ENCODE measurements around the gene STAC3.
A peak's percentile ranks its signal among the peaks of the same experiment; 100 is the strongest.

The STAC3 gene

GRCh38 chr12:57233357-57234232, 17.4 kb downstream of the STAC3 start:
- Histone ChIP-seq H3K9me3 (no peaks in the 10 kb centered on the region), H3K36me3 (peaks cover 21% of the 10 kb centered on the region), H3K27ac (no peak overlapping the region), H3K27me3 (peaks cover 46% of the 10 kb centered on the region), H3K4me3 (ENCODE audit: low read depth in 1 of 2, low read length in 1 of 2) (no peak overlapping the region), H3K4me1 (ENCODE audit: control insufficient read depth in 1 of 2, insufficient read depth in 1 of 2, low read depth in 1 of 2, low read length in 1 of 2) (peaks cover 28 to 34% of the 10 kb centered on the region in 2 experiments)
- TF ChIP-seq, protein P1, sequence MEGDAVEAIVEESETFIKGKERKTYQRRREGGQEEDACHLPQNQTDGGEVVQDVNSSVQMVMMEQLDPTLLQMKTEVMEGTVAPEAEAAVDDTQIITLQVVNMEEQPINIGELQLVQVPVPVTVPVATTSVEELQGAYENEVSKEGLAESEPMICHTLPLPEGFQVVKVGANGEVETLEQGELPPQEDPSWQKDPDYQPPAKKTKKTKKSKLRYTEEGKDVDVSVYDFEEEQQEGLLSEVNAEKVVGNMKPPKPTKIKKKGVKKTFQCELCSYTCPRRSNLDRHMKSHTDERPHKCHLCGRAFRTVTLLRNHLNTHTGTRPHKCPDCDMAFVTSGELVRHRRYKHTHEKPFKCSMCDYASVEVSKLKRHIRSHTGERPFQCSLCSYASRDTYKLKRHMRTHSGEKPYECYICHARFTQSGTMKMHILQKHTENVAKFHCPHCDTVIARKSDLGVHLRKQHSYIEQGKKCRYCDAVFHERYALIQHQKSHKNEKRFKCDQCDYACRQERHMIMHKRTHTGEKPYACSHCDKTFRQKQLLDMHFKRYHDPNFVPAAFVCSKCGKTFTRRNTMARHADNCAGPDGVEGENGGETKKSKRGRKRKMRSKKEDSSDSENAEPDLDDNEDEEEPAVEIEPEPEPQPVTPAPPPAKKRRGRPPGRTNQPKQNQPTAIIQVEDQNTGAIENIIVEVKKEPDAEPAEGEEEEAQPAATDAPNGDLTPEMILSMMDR (IDR thresholded peaks at IDR 0.05) = no peak

DNA sequence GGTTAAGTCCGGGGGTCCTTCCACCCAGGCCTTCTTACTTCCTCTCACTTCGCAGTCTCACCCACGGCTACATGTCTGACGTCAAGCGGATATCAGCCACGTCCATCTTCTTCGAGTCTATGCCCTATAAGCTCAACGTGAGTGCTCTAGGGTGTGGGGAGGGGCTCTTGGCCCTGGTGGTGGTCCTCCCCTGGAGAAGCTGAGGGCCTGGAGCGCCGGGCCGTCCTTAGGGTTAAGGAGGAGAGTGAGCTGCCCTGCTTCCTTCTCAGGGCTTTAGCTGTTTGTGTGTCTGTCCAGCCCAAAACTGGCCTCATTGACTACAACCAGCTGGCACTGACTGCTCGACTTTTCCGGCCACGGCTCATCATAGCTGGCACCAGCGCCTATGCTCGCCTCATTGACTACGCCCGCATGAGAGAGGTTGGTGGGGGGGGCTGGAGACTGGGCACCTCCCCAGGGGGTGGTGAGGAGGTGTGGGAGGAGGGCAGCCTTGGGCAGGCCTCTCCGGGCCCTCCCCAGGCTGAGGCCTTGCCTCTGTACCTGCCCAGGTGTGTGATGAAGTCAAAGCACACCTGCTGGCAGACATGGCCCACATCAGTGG, 18.7 kb downstream of the STAC3 start:
- Histone ChIP-seq H3K9me3 (no peaks in the 10 kb centered on the region), H3K27ac (no peak overlapping the region), H3K36me3 (peaks cover 21% of the 10 kb centered on the region), H3K27me3 (peaks cover 46% of the 10 kb centered on the region), H3K4me1 (ENCODE audit: control insufficient read depth in 1 of 2, insufficient read depth in 1 of 2, low read depth in 1 of 2, low read length in 1 of 2) (peaks cover 23 to 25% of the 10 kb centered on the region in 2 experiments), H3K4me3 (ENCODE audit: low read depth in 1 of 2, low read length in 1 of 2) (no peak overlapping the region)
- TF ChIP-seq, protein P1 (IDR thresholded peaks at IDR 0.05) = no peak

DNA sequence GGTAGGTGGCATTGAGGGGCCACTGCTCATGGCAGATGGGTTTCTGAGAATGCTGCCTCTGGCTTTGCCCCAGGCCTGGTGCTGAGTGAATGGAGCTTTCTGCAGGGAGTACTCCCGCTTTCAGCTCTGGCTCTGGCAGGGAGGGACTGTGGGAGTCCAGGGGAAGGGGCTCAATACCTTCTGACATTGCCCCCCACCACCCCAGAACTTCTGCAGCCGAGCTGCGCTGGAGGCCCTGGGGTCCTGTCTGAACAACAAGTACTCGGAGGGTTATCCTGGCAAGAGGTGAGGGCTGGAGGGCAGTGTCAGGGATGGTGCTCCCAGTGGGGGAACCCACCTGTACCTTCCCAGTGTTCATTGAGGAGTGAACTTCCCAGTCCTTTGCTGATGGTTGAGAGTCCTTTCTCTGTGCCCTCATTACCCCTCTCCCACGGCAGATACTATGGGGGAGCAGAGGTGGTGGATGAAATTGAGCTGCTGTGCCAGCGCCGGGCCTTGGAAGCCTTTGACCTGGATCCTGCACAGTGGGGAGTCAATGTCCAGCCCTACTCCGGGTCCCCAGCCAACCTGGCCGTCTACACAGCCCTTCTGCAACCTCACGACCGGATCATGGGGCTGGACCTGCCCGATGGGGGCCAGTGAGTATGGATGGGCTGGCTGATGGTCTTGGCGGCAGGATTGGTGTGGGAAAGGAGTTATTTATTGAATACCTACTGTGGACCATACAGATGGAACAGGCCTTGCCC, 19.5 kb downstream of the STAC3 start:
- Histone ChIP-seq H3K36me3 (peaks cover 21% of the 10 kb centered on the region), H3K4me1 (ENCODE audit: control insufficient read depth in 1 of 2, insufficient read depth in 1 of 2, low read depth in 1 of 2, low read length in 1 of 2) (peaks cover 25 to 32% of the 10 kb centered on the region in 2 experiments), H3K4me3 (ENCODE audit: low read depth in 1 of 2, low read length in 1 of 2) (no peak overlapping the region), H3K27me3 (peaks cover 46% of the 10 kb centered on the region), H3K9me3 (no peaks in the 10 kb centered on the region), H3K27ac (no peak overlapping the region)
- TF ChIP-seq, protein P1 (IDR thresholded peaks at IDR 0.05) = no peak

DNA sequence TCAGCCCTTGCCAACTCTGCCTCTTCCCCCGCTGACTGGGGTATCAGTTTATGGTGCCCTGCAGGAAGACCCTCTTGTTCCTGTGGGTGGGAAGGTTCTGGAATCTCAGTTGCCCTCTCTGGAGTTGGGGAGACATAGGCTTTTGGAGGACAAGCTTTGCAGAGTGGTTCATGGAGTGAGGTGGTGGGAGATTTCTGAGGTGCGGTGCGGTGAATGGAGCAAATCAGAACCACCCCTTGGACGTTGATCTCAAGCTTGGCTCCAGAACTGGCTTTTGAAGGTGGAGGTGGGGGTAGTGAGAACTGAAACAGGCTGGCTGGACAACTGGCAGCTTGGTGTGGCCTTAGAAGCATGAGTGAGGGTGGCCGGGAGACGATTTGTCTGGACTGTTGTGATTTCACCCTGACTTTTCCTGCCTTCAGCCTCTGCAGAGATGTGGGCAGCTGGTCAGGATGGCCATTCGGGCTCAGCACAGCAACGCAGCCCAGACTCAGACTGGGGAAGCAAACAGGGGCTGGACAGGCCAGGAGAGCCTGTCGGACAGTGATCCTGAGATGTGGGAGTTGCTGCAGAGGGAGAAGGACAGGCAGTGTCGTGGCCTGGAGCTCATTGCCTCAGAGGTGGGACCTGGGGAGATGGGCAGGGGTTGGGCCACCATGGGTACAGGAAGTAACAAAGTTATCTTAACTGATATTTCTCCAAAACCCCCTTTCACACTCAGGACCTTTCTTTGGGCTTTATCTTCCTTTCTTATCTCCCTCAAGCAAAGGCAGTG, 20.4 kb downstream of the STAC3 start:
- TF ChIP-seq, protein P1 (IDR thresholded peaks at IDR 0.05) = no peak
- H3K27ac ChIP-seq = no peak overlapping the region
- H3K4me3 ChIP-seq (ENCODE audit: low read depth in 1 of 2, low read length in 1 of 2) = peak overlapping the region in 1 of 2 experiments; percentile 51
- peaks cover 46% of the 10 kb centered on the region for H3K27me3 ChIP-seq
- H3K4me1 ChIP-seq (ENCODE audit: control insufficient read depth in 1 of 2, insufficient read depth in 1 of 2, low read depth in 1 of 2, low read length in 1 of 2) = peaks cover 29 to 36% of the 10 kb centered on the region in 2 experiments
- peaks cover 21% of the 10 kb centered on the region for H3K36me3 ChIP-seq
- H3K9me3 ChIP-seq = no peaks in the 10 kb centered on the region

Data from neutrophil (primary cell).